Memory B cell (primary cell): Measurements from ENCODE around the gene PFN2.
"Not testable (repeated sequence)": the region's sequence is repeated elsewhere in the genome, so short reads cannot be mapped to it uniquely, and the experiment has no call there.

Experiments used
- ATAC-seq: fragments of 150-1000 bp; cut with Tn5 transposase; 2 replicates; pipeline ENCODE4 v1.10.0; 2021; ENCODE audit warnings: low read depth, mild to moderate bottlenecking, moderate library complexity
- DNase-seq, 2 donors: peaks; one replicate each; pipeline ENCODE4 v3.0.0; 2022; ENCODE audit warnings: low spot score in 2 of 2
- H3K27ac Mint-ChIP-seq: one replicate; pipeline ENCODE4 v1.8.0; 2022; ENCODE audit warnings: mild to moderate bottlenecking, moderate library complexity, mixed read lengths
- H3K27me3 Mint-ChIP-seq: one replicate; pipeline ENCODE4 v1.8.0; 2022; ENCODE audit warnings: mixed read lengths
- H3K36me3 Mint-ChIP-seq: one replicate; pipeline ENCODE4 v1.8.0; 2022; ENCODE audit warnings: mild to moderate bottlenecking, mixed read lengths
- H3K4me1 Mint-ChIP-seq: one replicate; pipeline ENCODE4 v1.8.0; 2022; ENCODE audit warnings: mixed read lengths
- H3K4me3 Mint-ChIP-seq: one replicate; pipeline ENCODE4 v1.8.0; 2022; ENCODE audit warnings: mild to moderate bottlenecking, moderate library complexity, mixed read lengths
- H3K9me3 Mint-ChIP-seq: one replicate; pipeline ENCODE4 v1.8.0; 2022; ENCODE audit warnings: mixed read lengths

The PFN2 gene

GRCh38 chr3:149957361-149958125 lies 13.2 kb downstream of the PFN2 start:
- peaks cover 7% of the 10 kb centered on the region for H3K36me3 Mint-ChIP-seq
- ATAC-seq = no peak
- no peaks in the 10 kb centered on the region for H3K9me3 Mint-ChIP-seq
- no peak for DNase-seq
- peaks cover 12% of the 10 kb centered on the region for H3K4me1 Mint-ChIP-seq
- no peak overlapping the region for H3K4me3 Mint-ChIP-seq
- no peaks in the 10 kb centered on the region for H3K27me3 Mint-ChIP-seq
- H3K27ac Mint-ChIP-seq = no peak overlapping the region

- no peaks in the 10 kb centered on the region for H3K27me3 Mint-ChIP-seq
- DNase-seq (no peak), ATAC-seq (no peak)
- no peaks in the 10 kb centered on the region for H3K9me3 Mint-ChIP-seq
- H3K4me3 Mint-ChIP-seq = no peak overlapping the region
- H3K36me3 Mint-ChIP-seq = peaks cover 7% of the 10 kb centered on the region
- peaks cover 14% of the 10 kb centered on the region for H3K4me1 Mint-ChIP-seq
- no peak overlapping the region for H3K27ac Mint-ChIP-seq
These were observed 15.2 kb downstream of the PFN2 start for GRCh38 chr3:149955449-149955848.

- DNase-seq (no peak), ATAC-seq (no peak)
- no peaks in the 10 kb centered on the region for H3K9me3 Mint-ChIP-seq
- no peak overlapping the region for H3K4me3 Mint-ChIP-seq
- no peak overlapping the region for H3K27ac Mint-ChIP-seq
- H3K27me3 Mint-ChIP-seq = no peaks in the 10 kb centered on the region
- peaks cover 11% of the 10 kb centered on the region for H3K36me3 Mint-ChIP-seq
- peaks cover 14% of the 10 kb centered on the region for H3K4me1 Mint-ChIP-seq
These were observed 15.9 kb downstream of the PFN2 start for GRCh38 chr3:149954812-149955211.

DNA sequence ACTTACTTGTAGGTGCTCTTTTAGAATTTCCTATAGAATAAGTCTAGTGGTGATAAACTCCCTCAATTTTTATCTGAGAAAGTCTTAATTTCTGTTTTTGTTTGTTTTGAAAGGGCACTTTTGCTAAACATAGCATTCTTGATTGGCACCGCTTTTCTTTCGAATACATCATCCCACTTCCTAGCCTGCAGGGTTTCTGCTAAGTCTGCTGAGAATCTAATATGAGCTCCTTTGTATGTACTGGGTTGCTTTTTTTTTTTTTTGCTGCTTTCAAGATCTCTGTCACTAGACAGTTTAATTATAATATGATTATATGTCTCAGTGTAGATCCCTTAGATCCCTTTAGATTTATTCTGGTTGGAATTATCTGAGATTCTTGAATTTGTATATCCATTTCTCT lies 21.5 kb downstream of the PFN2 start:
- H3K36me3 Mint-ChIP-seq = peaks cover 25% of the 10 kb centered on the region
- no peak for ATAC-seq
- peaks cover 14% of the 10 kb centered on the region for H3K4me1 Mint-ChIP-seq
- H3K27ac Mint-ChIP-seq = no peak overlapping the region
- H3K4me3 Mint-ChIP-seq = no peak overlapping the region
- H3K27me3 Mint-ChIP-seq = no peaks in the 10 kb centered on the region
- H3K9me3 Mint-ChIP-seq = no peaks in the 10 kb centered on the region
- no peak for DNase-seq

DNA sequence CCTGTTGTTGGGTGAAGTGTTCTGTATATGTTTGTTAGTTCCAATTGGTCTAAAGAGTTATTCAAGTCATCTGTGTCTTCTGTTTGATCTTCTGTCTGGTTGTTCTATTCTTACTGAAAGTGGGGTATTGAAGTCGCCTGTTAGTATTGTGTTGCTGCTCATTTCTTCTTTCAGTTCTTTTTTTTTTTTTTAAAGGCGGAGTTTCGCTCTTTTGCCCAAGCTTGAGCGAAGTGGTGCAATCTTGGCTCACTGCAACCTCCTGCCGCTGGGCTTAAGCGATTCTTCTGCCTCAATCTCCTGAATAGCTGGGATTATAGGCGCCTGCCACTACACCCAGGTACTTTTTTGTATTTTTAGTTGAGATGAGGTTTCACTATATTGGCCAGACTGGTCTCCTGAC lies 23.5 kb downstream of the PFN2 start:
- no peak overlapping the region for H3K27ac Mint-ChIP-seq
- H3K4me3 Mint-ChIP-seq = no peak overlapping the region
- ATAC-seq (no peak), DNase-seq (no peak)
- H3K4me1 Mint-ChIP-seq = peaks cover 13% of the 10 kb centered on the region
- no peaks in the 10 kb centered on the region for H3K27me3 Mint-ChIP-seq
- no peaks in the 10 kb centered on the region for H3K9me3 Mint-ChIP-seq
- peaks cover 35% of the 10 kb centered on the region for H3K36me3 Mint-ChIP-seq

DNA sequence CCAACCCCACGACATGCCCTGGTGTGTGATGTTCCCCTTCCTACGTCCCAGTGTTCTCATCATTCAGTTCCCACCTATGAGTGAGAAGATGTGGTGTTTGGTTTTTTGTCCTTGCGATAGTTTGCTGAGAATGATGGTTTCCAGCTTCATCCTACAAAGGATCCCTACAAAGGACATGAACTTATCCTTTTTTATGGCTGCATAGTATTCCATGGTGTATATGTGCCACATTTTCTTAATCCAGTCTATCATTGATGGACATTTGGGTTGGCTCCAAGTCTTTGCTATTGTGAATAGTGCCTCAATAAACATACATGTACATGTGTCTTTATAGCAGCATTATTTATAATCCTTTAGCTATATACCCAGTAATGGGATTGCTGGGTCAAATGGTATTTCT lies 26.7 kb downstream of the PFN2 start:
- ATAC-seq, H3K9me3 Mint-ChIP-seq, H3K4me3 Mint-ChIP-seq, H3K27me3 Mint-ChIP-seq, H3K27ac Mint-ChIP-seq, DNase-seq: not testable (repeated sequence)
- H3K4me1 Mint-ChIP-seq = peaks cover 17% of the 10 kb centered on the region
- peaks cover 38% of the 10 kb centered on the region for H3K36me3 Mint-ChIP-seq

GRCh38 chr3:149942409-149942808 lies 28.3 kb downstream of the PFN2 start:
- Mint-ChIP-seq H3K4me1 (peaks cover 14% of the 10 kb centered on the region), H3K4me3 (no peak overlapping the region)

GRCh38 chr3:149941946-149942345 lies 28.7 kb downstream of the PFN2 start:
- Mint-ChIP-seq H3K27ac (no peak overlapping the region), H3K4me3 (no peak overlapping the region), H3K4me1 (peaks cover 12% of the 10 kb centered on the region), H3K36me3 (peaks cover 34% of the 10 kb centered on the region), H3K27me3 (no peaks in the 10 kb centered on the region), H3K9me3 (no peaks in the 10 kb centered on the region)
- ATAC-seq = no peak
- no peak for DNase-seq

More at GRCh38 chr3:149942409-149942808, 28.3 kb downstream of the PFN2 start:
- no peaks in the 10 kb centered on the region for H3K9me3 Mint-ChIP-seq
- no peak overlapping the region for H3K27ac Mint-ChIP-seq
- no peaks in the 10 kb centered on the region for H3K27me3 Mint-ChIP-seq
- DNase-seq = no peak
- no peak for ATAC-seq
- peaks cover 36% of the 10 kb centered on the region for H3K36me3 Mint-ChIP-seq

DNA sequence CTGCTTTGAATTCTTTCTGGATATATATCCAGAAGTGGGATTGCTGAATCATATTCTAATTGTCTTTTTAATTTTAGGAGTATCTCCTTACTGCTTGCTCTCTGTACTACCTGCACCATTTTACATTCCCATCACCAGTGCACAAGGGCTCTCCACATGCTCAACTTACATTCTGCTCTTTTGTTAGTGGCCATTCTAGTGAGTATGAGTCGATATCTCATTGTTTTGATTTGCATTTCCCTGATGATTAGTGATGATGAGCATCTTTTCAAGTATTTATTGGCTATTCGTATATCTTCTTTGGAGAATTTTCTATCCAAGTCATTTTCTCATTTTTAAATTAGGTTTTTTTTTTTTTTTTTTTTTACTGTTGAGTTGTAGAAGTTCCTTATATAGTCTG lies 29.5 kb downstream of the PFN2 start:
- H3K4me3 Mint-ChIP-seq = no peak overlapping the region
- H3K9me3 Mint-ChIP-seq = no peaks in the 10 kb centered on the region
- peaks cover 36% of the 10 kb centered on the region for H3K36me3 Mint-ChIP-seq
- H3K27me3 Mint-ChIP-seq = no peaks in the 10 kb centered on the region
- ATAC-seq = no peak
- no peak overlapping the region for H3K27ac Mint-ChIP-seq
- DNase-seq = no peak
- peaks cover 12% of the 10 kb centered on the region for H3K4me1 Mint-ChIP-seq

DNA sequence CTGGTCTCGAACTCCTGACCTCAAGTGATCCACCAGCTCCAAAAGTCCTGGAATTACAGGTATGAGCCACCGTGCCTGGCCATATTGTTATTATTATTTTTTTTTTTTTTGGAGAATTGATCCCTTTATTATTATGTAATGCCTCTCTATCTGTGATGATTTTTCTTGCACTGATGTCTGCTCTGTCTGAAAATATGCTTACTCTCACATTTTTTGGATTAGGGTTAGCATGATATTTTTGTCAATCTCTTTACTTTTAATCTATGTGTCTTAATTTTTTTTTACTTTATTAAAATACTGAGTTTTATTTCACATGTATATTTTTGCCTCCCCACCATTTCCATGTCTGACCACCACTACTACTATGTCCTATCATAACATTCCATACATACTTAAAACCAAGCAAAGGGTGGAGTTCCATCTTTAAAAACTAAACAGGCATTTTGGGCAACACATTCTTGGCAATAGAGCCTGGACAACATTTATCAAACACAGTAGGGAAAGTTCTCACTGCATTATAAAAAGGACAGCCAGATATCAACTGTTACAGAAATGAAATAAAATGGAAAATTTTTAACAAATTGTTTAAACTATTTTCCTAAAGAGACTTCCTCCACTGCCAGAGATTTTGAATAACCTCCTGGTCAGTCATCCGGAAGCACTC lies 32.2 kb downstream of the PFN2 start:
- not testable (repeated sequence) for H3K4me3 Mint-ChIP-seq, ATAC-seq, DNase-seq, H3K9me3 Mint-ChIP-seq, H3K27ac Mint-ChIP-seq, H3K27me3 Mint-ChIP-seq
- Mint-ChIP-seq H3K4me1 (peaks cover 13% of the 10 kb centered on the region), H3K36me3 (peaks cover 37% of the 10 kb centered on the region)

GRCh38 chr3:149936812-149937230 lies 33.9 kb downstream of the PFN2 start:
- H3K27ac Mint-ChIP-seq = no peak overlapping the region
- H3K4me3 Mint-ChIP-seq = no peak overlapping the region

GRCh38 chr3:149934524-149934923 lies 36.2 kb downstream of the PFN2 start:
- Mint-ChIP-seq H3K36me3 (peaks cover 43% of the 10 kb centered on the region), H3K4me1 (peaks cover 15% of the 10 kb centered on the region), H3K4me3 (no peak overlapping the region), H3K27me3 (no peaks in the 10 kb centered on the region), H3K9me3 (peaks cover 1% of the 10 kb centered on the region), H3K27ac (no peak overlapping the region)
- ATAC-seq (no peak), DNase-seq (no peak)

More at GRCh38 chr3:149936812-149937230, 33.9 kb downstream of the PFN2 start:
- ATAC-seq = peak; percentile 74
- H3K27me3 Mint-ChIP-seq = no peaks in the 10 kb centered on the region
- H3K9me3 Mint-ChIP-seq = peaks cover 1% of the 10 kb centered on the region
- H3K4me1 Mint-ChIP-seq = peaks cover 13% of the 10 kb centered on the region
- H3K36me3 Mint-ChIP-seq = peaks cover 39% of the 10 kb centered on the region
- peak; percentile 20 to 32 for DNase-seq

DNA sequence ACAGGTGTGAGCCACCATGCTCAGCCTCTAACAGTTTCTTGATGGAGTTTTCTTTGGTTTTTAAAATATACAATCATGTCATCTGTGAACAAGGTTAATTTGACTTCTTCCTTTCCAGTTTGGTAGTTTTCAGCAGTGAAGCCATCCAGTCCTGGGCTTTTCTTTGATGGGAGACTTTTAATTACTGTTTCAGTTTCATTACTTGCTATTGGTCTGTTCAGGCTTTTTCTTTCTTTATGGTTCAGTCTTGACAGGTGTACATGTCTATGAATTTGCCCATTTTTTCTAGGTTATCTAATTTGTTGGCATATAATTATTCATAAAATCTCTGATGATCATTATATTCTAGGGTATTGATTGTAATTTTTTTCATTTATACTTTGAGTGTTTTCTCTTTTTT lies 36.8 kb downstream of the PFN2 start:
- H3K9me3 Mint-ChIP-seq = peaks cover 1% of the 10 kb centered on the region
- peak overlapping the region; percentile 26 for H3K27ac Mint-ChIP-seq
- peaks cover 41% of the 10 kb centered on the region for H3K36me3 Mint-ChIP-seq
- no peaks in the 10 kb centered on the region for H3K27me3 Mint-ChIP-seq
- DNase-seq = no peak
- H3K4me1 Mint-ChIP-seq = peaks cover 11% of the 10 kb centered on the region
- ATAC-seq = no peak
- no peak overlapping the region for H3K4me3 Mint-ChIP-seq

GRCh38 chr3:149933008-149933407 lies 37.7 kb downstream of the PFN2 start:
- DNase-seq (no peak), ATAC-seq (no peak)
- Mint-ChIP-seq H3K27ac (no peak overlapping the region), H3K27me3 (no peaks in the 10 kb centered on the region), H3K9me3 (peaks cover 1% of the 10 kb centered on the region), H3K36me3 (peaks cover 44% of the 10 kb centered on the region), H3K4me1 (peaks cover 11% of the 10 kb centered on the region), H3K4me3 (no peak overlapping the region)
